WTC11 (cell line): ENCODE data around the gene FAM107B.

Experiments
- ATF2 ChIP-seq: sonication (generic); formaldehyde crosslinking; IDR thresholded peaks from 2 replicates; pipeline ENCODE4 v1.8.1; 2022; ENCODE audit warnings: low read depth, missing genetic modification reagents, borderline replicate concordance
- ATF3 ChIP-seq: sonication (generic); formaldehyde crosslinking; conservative IDR thresholded peaks from 2 replicates; pipeline ENCODE4 v1.8.1; 2022; ENCODE audit warnings: mild to moderate bottlenecking, missing genetic modification reagents
- CDX4 ChIP-seq: fragments of 250-450 bp; sonication (Bioruptor Pico); IDR thresholded peaks from 2 replicates; pipeline ENCODE4 v1.9.0; 2021; ENCODE audit warnings: moderate library complexity, mild to moderate bottlenecking, inconsistent platforms, borderline replicate concordance
- CREM ChIP-seq: sonication (generic); formaldehyde crosslinking; IDR thresholded peaks from 2 replicates; pipeline ENCODE4 v1.8.1; 2022; ENCODE audit warnings: mild to moderate bottlenecking, missing genetic modification reagents, moderate library complexity
- CTCF ChIP-seq: fragments of 200-600 bp; IDR thresholded peaks from 2 replicates; pipeline ENCODE4 v1.8.0; 2022; ENCODE audit warnings: antibody characterized with exemption
- NR2C2 ChIP-seq: sonication (generic); formaldehyde crosslinking; IDR thresholded peaks from 2 replicates; pipeline ENCODE4 v1.8.0; 2022; ENCODE audit warnings: mild to moderate bottlenecking, missing genetic modification reagents
- STAT6 ChIP-seq: sonication (generic); formaldehyde crosslinking; conservative IDR thresholded peaks from 2 replicates; pipeline ENCODE4 v1.8.1; 2023; ENCODE audit warnings: mild to moderate bottlenecking, low read depth, missing genetic modification reagents, moderate library complexity
- USF2 ChIP-seq: sonication (generic); formaldehyde crosslinking; IDR thresholded peaks from 2 replicates; pipeline ENCODE4 v1.8.1; 2023; ENCODE audit warnings: mild to moderate bottlenecking, missing genetic modification reagents, moderate library complexity
- ZNF396 ChIP-seq: fragments of 250-450 bp; sonication (Bioruptor Pico); IDR thresholded peaks from 2 replicates; pipeline ENCODE4 v1.8.0; 2021; ENCODE audit warnings: mild to moderate bottlenecking, moderate library complexity, borderline replicate concordance

- TF ChIP-seq CTCF = no peak
- TF ChIP-seq ZNF396 = no peak
- TF ChIP-seq STAT6 (CRISPR knock-in tag) = no peak
- no peak for TF ChIP-seq NR2C2 (CRISPR knock-in tag)
- no peak for TF ChIP-seq ATF3
- TF ChIP-seq CDX4 (CRISPR knock-in tag) = no peak
- TF ChIP-seq USF2 = no peak
- no peak for TF ChIP-seq CREM (CRISPR knock-in tag)
- TF ChIP-seq ATF2 (CRISPR knock-in tag) = no peak
Measured at GRCh38 chr10:14580671-14581332, 193.9 kb downstream of the FAM107B start.
